Measurements from ENCODE around the gene PITPNC1.
"Not testable (repeated sequence)": the region's sequence is repeated elsewhere in the genome, so short reads cannot be mapped to it uniquely, and the experiment has no call there.

The PITPNC1 gene

GRCh38 chr17:67557921-67558320, 180.8 kb downstream of the PITPNC1 start:
- DNase-seq, result no peak

DNA sequence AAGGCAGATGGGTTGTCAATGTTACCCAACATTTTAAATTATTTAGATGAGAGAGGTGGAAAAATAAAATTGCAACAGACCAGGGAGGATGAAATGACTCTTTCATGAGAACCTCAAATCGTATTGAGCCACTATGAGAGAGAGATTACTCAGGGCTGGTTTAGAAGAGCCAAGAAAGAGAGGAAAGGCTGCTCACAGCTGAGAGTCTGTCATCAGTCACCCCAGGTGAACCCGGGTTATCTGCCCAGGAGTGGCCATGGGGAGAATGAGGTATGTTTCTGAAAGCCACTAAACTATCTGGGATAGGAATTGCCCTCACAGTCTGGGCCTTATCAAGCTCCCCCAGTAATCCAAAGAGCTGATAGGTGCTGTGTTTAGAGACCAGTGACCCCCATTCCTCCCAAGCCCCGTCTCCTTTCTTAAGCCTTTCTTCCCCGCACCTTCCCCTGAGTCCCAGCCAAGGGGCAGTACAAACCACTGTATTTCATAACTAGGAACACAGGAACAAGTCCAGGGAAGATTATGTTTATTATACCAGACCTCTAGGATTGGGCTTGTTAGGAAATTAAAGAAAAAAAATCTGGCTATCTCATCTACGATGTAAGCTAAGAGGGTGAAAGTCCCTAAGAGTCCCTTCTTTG, 181.8 kb downstream of the PITPNC1 start:
- no peak for DNase-seq

DNA sequence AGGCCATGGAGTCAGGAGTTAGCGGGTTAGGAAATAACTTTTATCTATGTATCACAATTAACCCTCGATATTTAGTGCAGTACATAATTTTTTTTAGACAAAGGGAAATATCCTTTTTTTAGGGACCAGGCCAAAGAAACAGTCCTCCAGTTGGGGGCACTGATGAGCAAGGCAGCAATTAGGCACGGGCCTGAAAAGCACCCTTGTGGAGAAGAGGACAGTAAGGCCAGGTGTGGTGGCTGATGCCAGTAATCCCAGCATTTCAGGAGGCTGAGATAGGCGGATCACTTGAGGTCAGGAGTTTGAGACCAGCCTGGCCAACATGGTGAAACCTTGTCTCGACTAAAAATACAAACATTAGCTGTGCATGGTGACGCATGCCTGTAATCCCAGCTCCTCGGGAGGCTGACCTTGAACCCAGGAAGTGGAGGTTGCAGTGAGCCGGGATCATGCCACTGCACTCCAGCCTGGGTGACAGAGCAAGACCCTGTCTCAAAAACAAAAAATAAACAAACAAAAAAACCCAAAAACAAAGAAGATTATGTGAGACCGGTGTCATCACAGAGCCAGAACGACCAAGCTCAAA, 182.4 kb downstream of the PITPNC1 start:
- DNase-seq, result no peak

DNA sequence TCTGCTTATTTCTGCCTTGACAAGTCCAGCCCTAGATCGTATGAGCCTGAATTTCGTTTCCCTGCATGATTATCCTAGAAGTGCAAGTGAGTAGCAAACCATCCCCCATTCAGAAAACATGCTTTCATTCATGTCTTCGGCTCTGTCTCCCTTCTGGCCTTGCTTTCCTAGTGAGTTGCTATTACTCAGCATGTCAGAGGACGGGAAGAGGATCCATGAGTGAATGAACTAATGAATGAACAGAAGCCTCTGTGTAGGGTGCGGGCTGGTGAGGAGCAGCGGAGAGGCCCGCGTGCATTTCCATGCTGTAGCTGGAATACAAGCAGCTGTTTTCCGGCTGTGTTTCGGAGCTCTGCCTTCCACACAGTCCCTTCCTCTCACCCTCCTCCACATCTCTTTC, 184.9 kb downstream of the PITPNC1 start:
- no peak for DNase-seq

DNA sequence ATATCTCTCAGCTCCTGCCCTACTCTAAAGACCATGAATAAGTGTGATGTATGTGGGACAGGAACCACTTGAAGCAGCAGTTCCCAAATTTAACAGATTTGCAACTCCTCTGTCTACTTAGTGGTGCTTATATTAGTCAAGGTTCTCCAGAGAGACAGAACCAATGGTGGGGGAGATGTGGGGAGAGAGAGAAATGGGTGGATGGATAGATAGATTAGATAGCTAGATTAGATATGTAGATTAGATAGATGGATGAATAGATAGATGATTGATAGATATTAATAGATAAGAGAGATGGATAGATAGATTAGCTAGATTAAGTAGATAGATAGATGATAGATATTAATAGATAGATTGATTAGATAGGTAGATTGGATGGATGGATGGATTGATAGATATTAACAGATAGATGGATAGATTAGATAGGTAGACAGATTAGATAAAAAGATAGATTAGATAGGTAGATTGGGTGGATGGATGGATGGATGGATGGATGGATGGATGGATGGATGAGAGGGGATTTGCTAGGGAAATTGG, 186.7 kb downstream of the PITPNC1 start:
- no peak for DNase-seq

- DNase-seq, result no peak
These were observed 188.0 kb downstream of the PITPNC1 start for GRCh38 chr17:67565068-67565467.

DNA sequence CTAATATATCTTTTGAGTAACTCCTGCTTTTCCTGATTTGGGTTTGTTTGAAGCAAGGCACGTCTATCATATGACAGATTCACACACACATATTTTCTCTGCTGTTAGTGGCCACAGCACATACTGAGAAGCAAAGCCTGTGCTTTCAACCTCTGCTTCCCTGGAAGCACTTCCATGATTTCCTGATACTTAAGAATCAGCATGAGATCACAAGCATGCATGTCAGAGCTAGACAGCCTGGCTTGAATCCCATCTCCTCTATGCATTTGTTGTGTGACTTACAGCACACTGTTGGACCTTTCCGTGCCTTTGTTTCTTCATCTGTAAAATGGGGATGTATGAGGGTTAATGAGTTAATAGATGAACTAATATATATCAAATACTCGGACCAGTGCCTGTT, 189.6 kb downstream of the PITPNC1 start:
- no peak for DNase-seq

- no peak for DNase-seq
These were observed 192.0 kb downstream of the PITPNC1 start for GRCh38 chr17:67569015-67569451.

GRCh38 chr17:67569873-67570272, 192.8 kb downstream of the PITPNC1 start:
- DNase-seq, result no peak

- DNase-seq, result no peak
These were observed 193.7 kb downstream of the PITPNC1 start for GRCh38 chr17:67570797-67571196.

- DNase-seq, result no peak
These were observed 194.4 kb downstream of the PITPNC1 start for GRCh38 chr17:67571478-67571877.

DNA sequence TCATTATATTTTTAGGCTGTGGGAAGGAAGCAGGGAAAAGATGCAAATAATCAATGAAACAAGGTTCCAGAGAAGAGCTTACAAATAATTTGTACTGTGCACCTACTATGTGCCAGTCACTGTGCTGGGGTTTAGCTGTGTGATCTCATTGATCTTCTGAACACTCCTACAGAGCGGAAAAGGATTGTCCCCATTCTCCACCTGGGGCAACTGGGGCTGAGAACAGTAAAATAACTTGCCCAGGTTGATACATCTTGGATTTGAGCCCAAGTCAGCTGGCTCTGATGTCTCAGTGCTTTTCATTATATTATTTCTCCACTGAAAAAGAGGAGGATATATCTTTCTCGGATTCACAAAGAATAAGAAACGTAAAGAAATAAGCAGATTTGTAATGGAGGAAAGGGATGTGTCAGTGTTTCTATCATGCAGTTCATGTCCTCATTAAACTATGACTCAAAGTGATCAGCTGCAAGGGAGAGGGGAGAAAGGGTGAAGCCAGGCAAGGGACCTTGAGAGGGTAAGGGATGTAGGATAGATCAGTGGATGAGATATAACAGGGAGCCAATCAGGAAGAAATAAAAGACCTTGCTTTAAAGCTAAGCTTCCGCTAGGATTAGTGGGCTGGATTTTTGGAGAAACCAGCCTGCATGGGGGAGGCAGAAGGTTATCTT, 197.0 kb downstream of the PITPNC1 start:
- no peak for DNase-seq

GRCh38 chr17:67574658-67575293, 197.7 kb downstream of the PITPNC1 start:
- DNase-seq, result no peak

- no peak for DNase-seq
These were observed 198.2 kb downstream of the PITPNC1 start for GRCh38 chr17:67575325-67575724.

DNA sequence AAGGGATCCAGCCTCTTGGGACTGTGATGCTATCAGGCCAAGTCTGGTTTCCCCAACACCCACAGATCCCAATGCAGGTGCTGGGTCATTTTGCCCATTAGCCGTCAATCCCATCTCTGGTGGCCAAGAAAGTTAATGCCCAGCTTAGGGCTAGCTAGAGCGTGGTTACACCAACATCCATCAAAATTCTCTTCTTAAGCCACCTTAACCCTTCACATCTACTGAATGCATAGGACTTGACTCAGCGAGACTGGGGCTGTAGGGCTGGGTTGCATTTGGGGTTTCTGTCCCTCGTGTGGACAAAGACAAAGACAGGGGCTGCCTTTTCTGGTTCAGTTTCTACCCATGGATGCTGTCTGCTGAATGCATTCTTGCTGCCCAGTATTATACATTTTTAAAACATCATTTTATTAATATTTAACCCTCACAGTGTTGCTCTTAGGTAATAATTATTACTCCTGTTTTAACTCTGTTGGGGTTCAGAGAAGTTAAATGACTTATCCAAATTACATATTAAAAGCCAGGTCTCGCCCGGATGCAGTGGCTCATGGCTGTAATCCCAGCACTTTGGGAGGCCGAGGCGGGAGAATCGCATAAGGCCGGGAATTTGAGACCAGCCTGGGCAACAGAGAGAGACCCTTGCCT, 199.5 kb downstream of the PITPNC1 start:
- DNase-seq, result no peak

DNA sequence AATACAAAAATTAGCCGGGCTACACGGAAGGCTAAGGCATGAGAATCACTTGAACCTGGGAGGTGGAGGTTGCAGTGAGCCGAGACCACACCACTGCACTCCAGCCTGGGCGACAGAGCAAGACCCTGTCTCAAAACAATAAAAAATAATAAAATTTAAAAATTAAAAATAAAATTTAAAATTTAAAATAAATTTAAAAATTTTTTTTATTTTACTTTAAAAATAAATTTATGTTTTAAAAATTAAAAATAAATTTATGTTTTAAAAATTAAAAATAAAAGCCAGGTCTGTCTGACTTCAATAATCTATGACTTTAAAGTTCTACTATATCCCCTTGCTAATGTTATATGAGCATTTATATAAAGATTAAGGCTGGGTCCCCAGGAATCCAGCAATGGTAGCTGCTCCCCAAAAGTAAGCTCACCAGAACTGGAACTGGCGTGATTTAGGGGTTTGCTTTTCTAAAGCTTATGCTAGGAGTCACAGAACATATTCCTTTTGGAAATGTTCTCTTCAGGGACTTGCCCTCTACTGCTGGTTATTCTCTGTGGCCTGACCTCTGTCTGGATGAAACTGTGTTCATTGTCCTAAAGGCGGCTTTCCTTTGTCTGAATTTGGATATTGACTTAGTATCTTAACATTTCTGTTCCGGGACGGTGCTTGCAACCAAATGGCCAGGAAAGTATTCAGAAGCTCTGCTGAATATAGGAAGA, 200.5 kb downstream of the PITPNC1 start:
- DNase-seq, result no peak

DNA sequence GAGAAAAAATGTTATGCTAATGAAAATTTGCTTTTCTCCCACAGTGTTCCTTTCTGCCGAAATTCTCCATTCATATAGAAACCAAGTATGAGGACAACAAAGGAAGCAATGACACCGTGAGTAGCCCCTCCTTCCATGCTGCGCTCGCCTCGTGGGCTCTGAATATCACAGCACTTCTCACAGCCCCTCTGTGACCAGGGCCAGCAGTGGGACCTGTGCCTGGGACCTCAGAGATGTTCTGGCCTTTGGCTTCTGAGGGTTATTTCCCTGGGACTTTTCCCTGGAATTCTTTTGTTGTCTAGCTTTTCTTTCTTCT, 201.0 kb downstream of the PITPNC1 start:
- DNase-seq, result no peak

DNA sequence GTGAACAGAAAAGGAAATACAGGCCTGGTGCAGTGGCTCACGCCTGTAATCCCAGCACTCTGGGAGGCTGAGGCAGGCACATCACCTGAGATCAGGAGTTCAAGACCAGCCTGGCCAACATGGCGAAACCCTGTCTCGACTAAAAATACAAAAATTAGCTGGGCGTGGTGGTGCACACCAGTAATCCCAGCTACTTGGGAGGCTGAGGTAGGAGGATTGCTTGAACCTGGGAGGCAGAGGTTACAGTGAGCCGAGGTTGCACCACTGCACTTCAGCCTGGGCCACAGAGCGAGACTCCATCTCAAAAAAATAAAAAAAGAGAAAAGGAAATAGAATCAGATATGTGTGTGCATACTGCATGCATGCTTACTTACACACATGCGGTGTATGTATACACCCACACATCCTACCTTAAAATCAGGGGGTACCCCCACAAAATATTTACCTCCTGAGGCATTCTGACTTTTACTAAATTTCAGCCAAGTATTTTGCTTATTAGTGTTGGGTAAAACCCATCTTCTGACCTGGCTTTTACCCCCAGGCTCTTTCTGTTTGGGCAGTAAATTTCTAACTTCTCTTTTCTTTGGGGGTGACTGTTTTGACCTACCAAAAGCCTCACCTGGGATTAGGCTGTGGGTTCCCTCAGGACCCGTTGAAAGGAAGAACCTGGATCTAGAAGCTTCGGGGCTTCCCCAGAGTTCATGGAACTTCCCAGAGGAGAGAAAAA, 201.8 kb downstream of the PITPNC1 start:
- DNase-seq, result not testable (repeated sequence)

DNA sequence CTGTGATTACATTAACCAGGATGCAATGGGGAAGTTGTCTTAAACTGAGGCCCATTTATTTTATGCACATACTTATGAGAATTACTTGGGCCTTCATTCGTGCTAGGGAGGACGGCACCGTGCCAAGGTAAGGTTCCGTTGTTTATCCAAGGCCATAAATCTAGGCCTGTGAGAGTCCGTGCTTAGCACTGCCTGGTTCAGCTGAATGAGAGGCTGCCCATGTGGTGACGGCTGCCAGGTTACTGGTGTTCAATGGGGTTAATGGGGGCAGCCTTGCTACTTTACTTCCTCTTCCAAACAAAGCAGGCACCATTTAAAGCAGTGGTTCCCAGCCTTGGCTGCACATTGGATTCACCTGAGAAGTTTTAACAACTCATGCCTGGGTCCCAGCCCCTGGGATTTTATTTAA, 205.6 kb downstream of the PITPNC1 start:
- no peak for DNase-seq

DNA sequence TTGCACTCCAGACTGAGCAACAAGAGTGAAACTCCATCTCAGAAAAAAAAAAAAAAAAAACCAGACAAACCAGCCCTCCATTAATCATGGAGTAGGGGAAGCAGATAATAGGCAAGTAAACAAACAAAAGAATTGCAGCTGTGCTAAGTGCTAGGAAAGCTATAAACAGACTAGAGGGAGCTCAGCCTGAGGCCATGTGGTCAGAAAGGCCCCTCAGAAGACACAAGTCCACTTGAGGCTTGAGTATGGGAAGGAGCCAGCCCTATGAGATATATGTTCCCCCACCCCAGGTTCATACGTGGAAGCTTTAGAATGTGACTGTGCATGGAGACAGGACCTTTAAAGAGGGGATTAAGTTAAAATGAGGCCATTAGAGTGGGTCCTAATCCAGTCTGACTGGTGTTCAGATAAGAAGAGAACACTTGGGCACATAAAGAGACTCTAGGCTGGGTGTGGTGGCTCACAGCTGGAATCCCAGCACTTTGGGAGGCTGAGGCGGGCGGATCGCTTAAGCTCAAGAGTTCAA, 208.1 kb downstream of the PITPNC1 start:
- no peak for DNase-seq

DNA sequence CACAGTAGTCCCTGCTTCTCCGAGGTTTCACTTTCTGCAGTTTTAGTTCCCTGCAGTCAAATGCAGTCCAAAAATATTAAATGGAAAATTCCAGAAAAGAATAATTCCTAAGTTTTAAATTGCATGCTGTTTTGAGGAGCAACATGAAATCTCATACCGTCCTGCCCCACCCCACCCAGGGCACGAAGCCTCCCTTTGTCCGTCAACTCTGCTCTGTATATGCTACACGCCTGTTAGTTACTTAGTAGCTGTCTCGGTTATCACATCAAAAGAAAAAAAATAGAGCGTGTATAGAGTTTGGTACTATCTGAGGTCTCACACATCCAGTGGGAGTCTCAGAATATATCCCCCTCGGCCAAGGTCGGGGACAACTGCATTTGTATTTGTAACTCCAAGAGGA, 211.2 kb downstream of the PITPNC1 start:
- DNase-seq, result no peak
